NB4 (cell line): ENCODE data around the gene RSPH6A.

ENCODE experiments used
- DNase-seq: peaks from one replicate; pipeline ENCODE4 v3.0.0; 2010; ENCODE audit warnings: low read depth
- H3K4me3 ChIP-seq: one replicate; pipeline ENCODE4 v1.5.1; 2011; ENCODE audit warnings: mild to moderate bottlenecking, low read depth, low read length, moderate library complexity
- CTCF ChIP-seq: IDR thresholded peaks from one replicate; pipeline ENCODE4 v1.5.1; 2012; ENCODE audit warnings: low read depth, low read length
- MAX ChIP-seq: IDR thresholded peaks from 2 replicates; pipeline ENCODE4 v1.6.1; 2011; ENCODE audit warnings: low read depth, low read length
- MYC ChIP-seq: IDR thresholded peaks from 2 replicates; pipeline ENCODE4 v1.6.1; 2011; ENCODE audit warnings: low read depth, low read length
- POLR2A ChIP-seq: IDR thresholded peaks from 2 replicates; pipeline ENCODE4 v1.6.1; 2011; ENCODE audit warnings: mild to moderate bottlenecking; ENCODE audit not compliant: insufficient read length; ENCODE audit errors: extremely low read depth

The RSPH6A gene

DNA sequence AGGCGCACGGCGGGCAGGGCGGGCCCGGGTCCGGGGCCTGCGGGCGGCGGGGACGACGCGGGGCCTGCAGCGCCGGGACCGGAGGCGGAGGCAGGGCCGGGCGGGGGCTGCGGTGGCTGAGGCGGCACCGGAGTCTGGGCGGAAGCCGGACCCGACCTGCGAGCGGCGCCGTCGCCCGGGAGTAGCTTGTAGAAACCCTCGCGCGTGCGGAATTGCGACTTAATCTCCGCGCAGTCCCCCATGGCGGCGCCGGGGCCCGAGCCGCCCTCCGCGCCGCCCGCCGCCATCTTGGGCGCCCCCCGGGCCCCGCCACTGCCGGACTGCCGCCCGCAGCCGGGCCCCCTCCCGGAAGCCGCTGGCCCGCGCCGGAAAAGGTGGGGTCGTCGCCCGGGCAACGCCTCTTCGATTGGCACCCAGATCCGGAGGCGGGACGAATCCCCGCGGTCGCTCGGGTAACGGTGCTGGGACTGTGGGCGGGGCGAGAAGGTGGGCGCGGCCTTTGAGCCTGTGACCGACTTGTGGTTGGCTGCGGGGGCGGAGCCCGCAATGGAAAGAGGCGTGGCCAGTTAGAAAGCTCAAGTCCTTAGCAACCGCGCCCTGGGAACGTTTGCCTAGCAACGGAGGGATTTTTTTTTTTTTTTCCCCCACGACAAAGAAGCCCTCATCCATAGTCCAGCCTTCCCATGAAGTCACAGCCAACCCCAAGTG is 22.5 kb downstream of the RSPH6A start, which contains the start of gene DMWD:
Gene DMWD, minus strand, starts transcription at position 376 of the 708 bp plus-strand sequence. Its CDS starts 89 bp downstream, at position 287.
- TF ChIP-seq MAX (peak; percentile 41), POLR2A (peak; percentile 52), CTCF (no peak)
- H3K4me3 ChIP-seq = peak within 1 kb of the TSS; percentile 50
- peak; percentile 93 for DNase-seq

DNA sequence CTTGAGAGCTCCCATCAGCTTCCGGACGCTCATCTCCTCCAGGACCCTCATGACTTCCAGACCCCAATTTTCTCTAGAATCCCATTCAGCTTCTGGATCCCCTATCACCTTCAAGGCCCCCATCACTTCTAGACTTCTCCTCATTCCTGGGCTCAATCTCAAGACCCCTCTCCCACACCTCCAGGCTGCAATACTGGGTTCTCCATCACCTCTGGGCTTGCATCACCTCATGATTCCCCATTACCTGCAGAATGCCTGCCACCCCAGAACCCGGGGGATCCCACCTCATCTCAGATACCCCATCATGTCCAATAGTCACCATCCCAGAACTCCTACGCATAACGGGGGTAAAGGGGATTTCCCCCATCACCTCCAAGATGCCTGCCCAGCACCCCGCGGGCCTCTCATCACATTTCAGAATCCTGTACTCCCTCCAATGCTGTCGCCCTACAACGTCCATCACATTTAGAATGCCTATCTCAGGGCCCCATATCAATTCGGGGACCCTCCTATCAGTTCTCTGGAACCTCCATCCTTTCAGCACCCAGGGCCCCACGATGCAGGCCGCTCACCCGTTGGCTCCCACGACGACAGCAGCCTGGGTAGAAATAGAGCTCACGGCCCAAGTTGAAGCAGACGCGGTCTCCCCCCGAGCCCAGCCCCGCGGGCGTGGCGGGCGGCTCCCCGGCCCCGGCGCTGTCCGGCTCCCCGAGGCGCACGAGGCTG is 23.2 kb downstream of the RSPH6A start:
- TF ChIP-seq MYC = no peak
- TF ChIP-seq MAX = no peak
- no peak for TF ChIP-seq POLR2A
- TF ChIP-seq CTCF = no peak
- peak overlapping the region; percentile 50 for H3K4me3 ChIP-seq
- DNase-seq = no peak

DNA sequence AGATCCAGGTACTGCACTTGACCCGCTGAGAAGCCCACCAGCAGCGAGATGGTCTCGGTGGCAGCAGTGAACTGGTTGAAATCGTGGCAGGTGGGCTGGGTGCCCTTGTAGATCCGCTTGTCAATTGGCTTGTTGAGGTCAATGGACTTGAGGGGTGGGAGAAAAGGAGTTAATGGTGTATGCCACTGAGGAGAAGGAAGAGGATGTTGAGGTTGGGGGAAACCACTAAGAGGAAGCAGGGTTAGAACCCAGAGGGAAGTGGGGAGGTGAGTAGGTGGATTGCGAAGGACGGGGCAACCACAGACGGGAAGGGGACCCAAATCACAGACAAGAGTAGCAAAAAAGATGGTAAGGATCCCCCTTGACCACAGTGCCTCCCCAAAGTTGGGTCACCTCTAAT is 24.2 kb downstream of the RSPH6A start:
- TF ChIP-seq CTCF (no peak), POLR2A (no peak), MAX (no peak), MYC (no peak)
- H3K4me3 ChIP-seq = no peak overlapping the region
- peak; percentile 89 for DNase-seq

DNA sequence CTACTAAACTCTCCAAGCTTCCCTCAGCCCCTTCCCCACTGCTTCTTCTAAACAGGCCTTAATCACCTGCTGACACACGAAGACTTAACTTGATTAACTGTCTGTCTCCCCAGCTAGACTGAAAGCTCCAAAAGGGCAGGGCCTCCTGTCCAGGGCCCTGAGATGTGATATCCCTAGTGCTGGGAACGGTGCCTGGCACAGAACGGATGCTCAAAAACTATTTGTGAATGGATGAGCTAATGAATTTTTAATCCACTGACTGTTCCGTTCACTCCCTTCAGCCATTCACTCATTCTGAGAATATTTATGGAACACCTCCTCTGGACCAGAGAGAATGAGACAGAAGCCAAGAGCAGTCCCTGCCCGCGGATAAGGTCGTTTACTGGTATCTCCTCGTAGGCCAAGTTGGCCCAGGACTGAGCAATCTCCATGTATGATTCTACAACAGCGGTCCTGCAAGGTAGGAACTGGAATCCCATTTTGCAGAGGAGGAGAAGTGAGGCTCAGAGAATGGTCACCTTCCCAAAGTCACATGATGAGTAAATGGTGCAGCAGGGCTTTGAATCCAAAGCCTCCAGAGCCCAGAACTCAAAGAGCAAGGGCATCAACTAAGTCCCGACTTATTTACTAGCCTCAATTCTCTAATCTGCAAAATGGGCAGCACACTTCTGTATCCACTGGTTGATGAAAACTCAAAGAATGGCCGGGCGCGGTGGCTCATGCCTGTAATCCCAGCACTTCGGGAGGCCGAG is 25.9 kb downstream of the RSPH6A start:
- H3K4me3 ChIP-seq = no peak overlapping the region
- no peak for DNase-seq
- no peak for TF ChIP-seq CTCF
- TF ChIP-seq MYC = no peak
- TF ChIP-seq POLR2A = no peak
- TF ChIP-seq MAX = no peak

DNA sequence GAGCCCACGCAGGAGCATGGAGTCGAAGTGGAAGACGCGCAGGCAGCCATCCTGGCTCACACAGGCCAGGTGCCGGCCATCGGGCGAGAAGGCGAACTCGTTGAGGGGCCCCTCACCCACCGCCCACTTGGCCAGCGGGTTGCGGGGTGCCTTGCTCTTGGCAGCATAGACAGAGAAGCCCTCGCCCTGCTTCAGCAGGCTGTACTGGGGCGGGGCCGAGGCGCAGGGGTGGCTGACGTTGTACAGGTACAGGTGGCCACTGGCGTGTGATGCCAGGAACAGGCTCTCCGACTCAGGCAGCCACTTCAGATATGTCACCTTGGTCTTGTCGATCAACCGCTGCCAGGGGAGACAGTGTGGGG is 28.6 kb downstream of the RSPH6A start:
- H3K4me3 ChIP-seq = no peak overlapping the region
- no peak for DNase-seq
- TF ChIP-seq MAX = no peak
- TF ChIP-seq MYC = no peak
- TF ChIP-seq POLR2A = no peak
- TF ChIP-seq CTCF = no peak
